ENCODE data around the gene CRACR2B.

Gene CRACR2B

GRCh38 chr11:811446-812245, 16.1 kb upstream of the CRACR2B start:
- DNase-seq, result no peak

- DNase-seq, result no peak
Observed at GRCh38 chr11:812390-812789, 15.3 kb upstream of the CRACR2B start.

- DNase-seq, result no peak
Observed at GRCh38 chr11:813072-813455, 14.7 kb upstream of the CRACR2B start.

- no peak for DNase-seq
Observed at GRCh38 chr11:813456-814096, 14.1 kb upstream of the CRACR2B start.

GRCh38 chr11:815675-816432, 11.9 kb upstream of the CRACR2B start:
- DNase-seq, result no peak

- no peak for DNase-seq
Observed at GRCh38 chr11:816433-816779, 11.3 kb upstream of the CRACR2B start.

- no peak for DNase-seq
Observed at GRCh38 chr11:818396-819128, 9.2 kb upstream of the CRACR2B start, which contains the start of gene PNPLA2. TSS of gene PNPLA2 (plus strand) at chr11:818914. CDS start at chr11:819719, 805 bp downstream.

GRCh38 chr11:819129-819931, 8.4 kb upstream of the CRACR2B start:
- peak; percentile 53 for DNase-seq

- DNase-seq, result peak; percentile 40
Observed at GRCh38 chr11:819943-820649, 7.6 kb upstream of the CRACR2B start.

GRCh38 chr11:820655-821511, 6.8 kb upstream of the CRACR2B start:
- DNase-seq, result no peak

- no peak for DNase-seq
Observed at GRCh38 chr11:821512-822371, 6.0 kb upstream of the CRACR2B start.

GRCh38 chr11:823441-824291, 4.1 kb upstream of the CRACR2B start:
- DNase-seq, result no peak

- DNase-seq, result peak; percentile 66
Observed at GRCh38 chr11:824292-824880, 3.3 kb upstream of the CRACR2B start.

GRCh38 chr11:824942-825341, 2.8 kb upstream of the CRACR2B start:
- no peak for DNase-seq

- DNase-seq, result no peak
Observed at GRCh38 chr11:825366-826226, 2.1 kb upstream of the CRACR2B start.

GRCh38 chr11:826227-826621, 1.5 kb upstream of the CRACR2B start:
- DNase-seq, result no peak

- no peak for DNase-seq
Observed at GRCh38 chr11:826836-827145, 928 bp upstream of the CRACR2B start.

All from NCI-H2029 treated with DMSO at 0.1 percent for 48 hours (cell line).